Measurements from ENCODE around the gene ELP2. TPM values are rescaled to one million over a fixed set of nuclear protein-coding genes. Genes with fewer than 3 reads are reported as not detected.

ELP2 gene
- total RNA-seq, 1 experiment from 2014 or later: 137 TPM

DNA sequence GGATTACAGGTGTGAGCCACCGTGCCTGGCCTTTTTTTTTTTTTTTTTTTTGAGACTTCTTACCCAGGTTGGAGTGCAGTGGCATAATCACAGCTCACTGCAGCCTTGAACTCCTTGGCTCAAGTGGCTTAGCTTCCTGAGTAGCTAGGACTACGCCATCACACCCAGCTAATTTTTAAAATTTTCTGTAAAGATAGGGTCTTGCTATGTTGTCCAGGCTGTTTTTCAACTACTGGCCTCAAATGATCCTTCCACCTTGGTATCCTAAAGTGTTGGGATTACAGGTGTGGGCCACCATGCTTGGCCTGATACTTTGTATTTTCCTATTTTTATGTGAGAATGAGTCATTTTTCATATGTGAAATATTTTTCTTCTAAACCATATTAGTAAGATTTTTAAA lies 13.7 kb downstream of the ELP2 start:
- no CpG with 5 or more reads among the region's 2 CpGs for whole genome bisulfite sequencing (ENCODE audit: extremely low coverage, insufficient read length, low lambda C conversion rate)
- Histone ChIP-seq H3K79me1 (ENCODE audit: insufficient read depth, low read depth, low read length, poor library complexity, severe bottlenecking) (no peaks in the 10 kb centered on the region), H2BK15ac (ENCODE audit: low read depth, low read length) (no peak overlapping the region), H4K8ac (replicated peaks; ENCODE audit: insufficient read length, low read depth, low read length) (no peak overlapping the region), H3K14ac (ENCODE audit: insufficient read depth, low read length) (no peak overlapping the region), H2BK5ac (ENCODE audit: insufficient read length, low read length) (no peak overlapping the region), H4K20me1 (ENCODE audit: control insufficient read depth, insufficient read depth, insufficient read length) (no peaks in the 10 kb centered on the region), H3K56ac (ENCODE audit: insufficient read length, low read depth, low read length) (no peak overlapping the region), H3K23me2 (ENCODE audit: insufficient read length, low read depth, low read length, poor library complexity, severe bottlenecking) (no peaks in the 10 kb centered on the region), H3K18ac (ENCODE audit: insufficient read length, low read depth, low read length) (no peak overlapping the region), H3K9ac (ENCODE audit: extremely low read depth, insufficient read length, low read length) (no peak overlapping the region), H3K27ac (ENCODE audit: insufficient read length, low read depth, low read length) (no peak overlapping the region), H4K91ac (ENCODE audit: insufficient read length, low read depth, low read length) (no peak overlapping the region), H2BK20ac (ENCODE audit: low read depth, low read length, poor library complexity, severe bottlenecking) (no peak overlapping the region), H3K4me2 (ENCODE audit: insufficient read depth, insufficient read length, low read length) (no peak overlapping the region), H3K23ac (ENCODE audit: insufficient read length, low read depth, low read length) (no peak overlapping the region), H3K27me3 (ENCODE audit: insufficient read depth, low read length) (no peaks in the 10 kb centered on the region), H4K5ac (ENCODE audit: insufficient read length, low read depth, low read length) (no peak overlapping the region), H3K4me1 (ENCODE audit: insufficient read depth, low read length) (no peaks in the 10 kb centered on the region), H2AK5ac (ENCODE audit: insufficient read length, low read length) (no peak overlapping the region), H2BK12ac (ENCODE audit: insufficient read length, low read depth, low read length) (no peak overlapping the region), H2BK120ac (ENCODE audit: low read depth, low read length, poor library complexity, severe bottlenecking) (no peak overlapping the region), H2AFZ (ENCODE audit: low read length) (no peak overlapping the region), H3K79me2 (ENCODE audit: insufficient read depth, low read length) (no peaks in the 10 kb centered on the region), H3K9me3 (ENCODE audit: control insufficient read depth, low read depth, low read length) (no peaks in the 10 kb centered on the region), H3T11ph (ENCODE audit: low read length) (no peak overlapping the region), H3K4ac (ENCODE audit: low read depth, low read length) (no peak overlapping the region)
- Mint-ChIP-seq H3K4me1 (no peaks in the 10 kb centered on the region), H3K36me3 (ENCODE audit: insufficient read depth in 1 of 3, low read depth in 3 of 3) (peaks cover 52 to 89% (median 89%) of the 10 kb centered on the region in 3 experiments), H3K9me3 (no peaks in the 10 kb centered on the region), H3K4me3 (no peak overlapping the region), H3K27ac (no peak overlapping the region), H3K27me3 (ENCODE audit: low read depth) (no peaks in the 10 kb centered on the region)
- TF ChIP-seq, protein P1, sequence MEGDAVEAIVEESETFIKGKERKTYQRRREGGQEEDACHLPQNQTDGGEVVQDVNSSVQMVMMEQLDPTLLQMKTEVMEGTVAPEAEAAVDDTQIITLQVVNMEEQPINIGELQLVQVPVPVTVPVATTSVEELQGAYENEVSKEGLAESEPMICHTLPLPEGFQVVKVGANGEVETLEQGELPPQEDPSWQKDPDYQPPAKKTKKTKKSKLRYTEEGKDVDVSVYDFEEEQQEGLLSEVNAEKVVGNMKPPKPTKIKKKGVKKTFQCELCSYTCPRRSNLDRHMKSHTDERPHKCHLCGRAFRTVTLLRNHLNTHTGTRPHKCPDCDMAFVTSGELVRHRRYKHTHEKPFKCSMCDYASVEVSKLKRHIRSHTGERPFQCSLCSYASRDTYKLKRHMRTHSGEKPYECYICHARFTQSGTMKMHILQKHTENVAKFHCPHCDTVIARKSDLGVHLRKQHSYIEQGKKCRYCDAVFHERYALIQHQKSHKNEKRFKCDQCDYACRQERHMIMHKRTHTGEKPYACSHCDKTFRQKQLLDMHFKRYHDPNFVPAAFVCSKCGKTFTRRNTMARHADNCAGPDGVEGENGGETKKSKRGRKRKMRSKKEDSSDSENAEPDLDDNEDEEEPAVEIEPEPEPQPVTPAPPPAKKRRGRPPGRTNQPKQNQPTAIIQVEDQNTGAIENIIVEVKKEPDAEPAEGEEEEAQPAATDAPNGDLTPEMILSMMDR (conservative IDR thresholded peaks at IDR 0.05): no peak
- no peak for DNase-seq
